Inflammatory macrophage treated with lipopolysaccharide for 1 hour (primary cell): ENCODE measurements around the gene ANKRD33B.
A peak's percentile ranks its signal among the peaks of the same experiment; 100 is the strongest.

Experiments
- DNase-seq, 2 donors: peaks; one replicate each; pipeline ENCODE4 v3.0.0-alpha.2; 2020 to 2022

ANKRD33B gene

DNA sequence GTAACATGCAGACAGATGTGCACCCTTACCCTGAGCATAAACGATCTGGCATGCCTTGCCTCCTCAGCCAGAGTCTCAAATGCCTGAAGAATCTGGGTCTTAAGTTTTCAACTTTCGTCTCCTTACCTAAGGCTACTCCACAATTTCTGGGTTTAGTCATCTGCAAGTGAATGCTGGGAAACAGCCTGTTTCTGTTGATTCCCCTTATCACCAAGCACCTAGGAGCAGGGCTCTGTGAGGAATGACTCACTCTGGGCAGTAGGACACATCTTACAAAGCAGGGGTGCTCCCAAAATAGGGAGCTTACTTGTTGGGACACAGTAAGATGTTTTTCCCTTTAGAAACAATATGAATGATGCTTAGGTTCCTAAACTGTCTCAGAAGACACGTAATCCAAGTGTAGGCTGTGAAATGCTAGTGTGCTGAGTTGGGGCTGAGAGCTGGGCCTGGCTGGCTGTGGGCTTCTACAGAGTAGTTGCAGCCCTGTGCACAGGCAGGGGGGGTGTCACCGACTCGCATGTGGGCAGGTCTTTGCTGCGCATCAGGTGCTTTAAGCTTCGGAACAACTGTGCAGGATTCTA, 139.1 kb downstream of the ANKRD33B start:
- no peak for DNase-seq

DNA sequence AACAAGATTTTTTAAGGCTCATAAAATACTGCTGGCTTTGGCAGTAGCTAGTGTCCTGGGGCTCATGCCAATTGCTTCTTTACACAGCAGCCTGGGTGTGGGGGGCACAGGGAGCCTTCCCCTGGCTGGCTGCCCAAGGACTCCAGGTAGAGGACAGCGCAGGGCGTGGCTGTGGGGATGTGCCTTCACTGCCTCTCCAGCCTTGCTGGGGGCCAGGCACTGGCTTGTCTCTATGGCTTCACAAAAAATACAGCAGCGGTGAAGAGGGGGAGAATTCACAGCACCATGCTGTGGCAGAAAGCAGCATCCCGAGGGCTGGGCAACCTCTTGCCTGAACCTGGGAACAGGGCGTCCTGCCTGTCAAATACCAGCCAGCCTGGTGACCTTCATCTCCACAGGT, 139.8 kb downstream of the ANKRD33B start:
- DNase-seq: no peak

- DNase-seq: peak; percentile 68 to 83
Observed at GRCh38 chr5:10704949-10705621, 141.2 kb downstream of the ANKRD33B start.

DNA sequence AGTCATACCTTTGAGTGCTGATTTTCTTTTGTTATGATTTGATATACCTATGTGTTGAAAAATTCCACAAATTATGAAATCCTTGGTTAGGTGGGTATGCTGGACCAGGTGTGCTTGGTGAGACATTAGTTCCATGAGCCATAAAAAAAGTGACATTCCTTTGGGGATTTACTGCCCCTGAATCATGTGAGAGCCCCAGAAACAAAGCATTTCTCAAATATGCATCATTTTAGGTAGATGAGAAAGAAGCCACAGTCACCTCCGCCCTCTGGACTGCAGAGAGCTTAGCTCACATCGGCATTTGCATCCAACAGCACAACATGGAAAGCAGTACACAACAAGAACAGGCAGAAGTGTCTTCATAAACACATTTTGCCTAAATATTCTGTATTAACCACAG, 141.9 kb downstream of the ANKRD33B start:
- no peak for DNase-seq

- no peak for DNase-seq
Observed at GRCh38 chr5:10706326-10706725, 142.5 kb downstream of the ANKRD33B start.
